Ascending aorta (tissue), 2 donors: Measurements from ENCODE around the gene FHOD3. TPM values are rescaled to one million over a fixed set of nuclear protein-coding genes. Genes with fewer than 3 reads are reported as not detected.
A peak's percentile ranks its signal among the peaks of the same experiment; 100 is the strongest.

Source experiments
- DNase-seq, 2 donors: peaks; one replicate each; pipeline ENCODE4 v3.0.0-alpha.2; 2019; ENCODE audit warnings: low spot score in 2 of 2
- H3K27ac ChIP-seq, 2 donors: fragments of 200-600 bp; sonication (generic); one replicate each; pipeline ENCODE4 v1.5.1; 2016 to 2017; ENCODE audit warnings: mild to moderate bottlenecking in 1 of 2
- H3K27me3 ChIP-seq: fragments of 200-600 bp; sonication (generic); one replicate; pipeline ENCODE4 v1.5.1; 2017
- H3K36me3 ChIP-seq, 2 donors: fragments of 200-600 bp; sonication (generic); one replicate each; pipeline ENCODE4 v1.5.1; 2016
- H3K4me1 ChIP-seq, 2 donors: fragments of 200-600 bp; sonication (generic); one replicate each; pipeline ENCODE4 v1.5.1; 2016 to 2017; ENCODE audit warnings: mild to moderate bottlenecking in 1 of 2
- H3K4me3 ChIP-seq, 2 donors: fragments of 200-600 bp; sonication (generic); one replicate each; pipeline ENCODE4 v1.5.1; 2016 to 2017; ENCODE audit warnings: mild to moderate bottlenecking in 1 of 2
- H3K9me3 ChIP-seq, 2 donors: fragments of 200-600 bp; sonication (generic); one replicate each; pipeline ENCODE4 v1.5.1; 2016
- intact Hi-C: fragments of 100-400 bp; cut with DNase I; formaldehyde crosslinking; loops from one replicate; pipeline ENCODE4 v1.15.1; 2023
- total RNA-seq: library from RNA; depleted of rRNA; stranded (reverse); fragments of >200 nt; gene quantifications from one replicate; pipeline ENCODE4 v1.1.0, GENCODE V29; 2016
- TF ChIP-seq, protein P1 (sequence below), 3 experiments: fragments of 200-600 bp in 2 of 3; fragments of 450-650 bp in 1 of 3; sonication (generic) in 2 of 3; IDR thresholded peaks; one replicate each; pipeline ENCODE4 v1.5.1; 2016 to 2019; ENCODE audit warnings: antibody characterized with exemption in 3 of 3, mild to moderate bottlenecking in 1 of 3, moderate library complexity in 1 of 3

The FHOD3 gene
- total RNA-seq, 1 donor from 2014 or later = 12.7 TPM

DNA sequence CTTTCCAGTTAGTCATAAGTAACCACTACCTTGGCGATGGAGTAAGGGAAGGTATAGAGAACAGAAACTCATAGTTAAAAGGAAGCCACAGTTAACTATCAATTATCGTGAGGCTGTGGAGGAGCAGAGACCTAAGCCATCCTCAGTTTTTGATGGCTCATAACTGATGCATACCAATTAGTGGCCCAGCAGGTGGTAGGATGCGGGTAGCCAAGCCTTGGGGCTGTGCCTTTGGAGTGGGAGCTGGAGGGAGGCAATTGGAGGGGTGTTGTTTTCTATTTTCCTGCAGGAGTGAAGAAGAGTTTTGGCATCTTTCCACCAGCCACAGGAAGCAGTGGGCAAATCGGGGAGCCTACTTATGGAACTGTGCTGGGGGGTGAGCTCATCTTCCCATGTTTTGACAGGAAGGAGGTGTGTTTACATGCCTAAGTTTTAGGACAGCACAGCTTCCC is 336.5 kb downstream of the FHOD3 start:
- H3K4me1 ChIP-seq = peaks cover 0 to 6% of the 10 kb centered on the region in 2 donors
- intact Hi-C loops = no loop called here
- no peak for DNase-seq
- TF ChIP-seq, protein P1, sequence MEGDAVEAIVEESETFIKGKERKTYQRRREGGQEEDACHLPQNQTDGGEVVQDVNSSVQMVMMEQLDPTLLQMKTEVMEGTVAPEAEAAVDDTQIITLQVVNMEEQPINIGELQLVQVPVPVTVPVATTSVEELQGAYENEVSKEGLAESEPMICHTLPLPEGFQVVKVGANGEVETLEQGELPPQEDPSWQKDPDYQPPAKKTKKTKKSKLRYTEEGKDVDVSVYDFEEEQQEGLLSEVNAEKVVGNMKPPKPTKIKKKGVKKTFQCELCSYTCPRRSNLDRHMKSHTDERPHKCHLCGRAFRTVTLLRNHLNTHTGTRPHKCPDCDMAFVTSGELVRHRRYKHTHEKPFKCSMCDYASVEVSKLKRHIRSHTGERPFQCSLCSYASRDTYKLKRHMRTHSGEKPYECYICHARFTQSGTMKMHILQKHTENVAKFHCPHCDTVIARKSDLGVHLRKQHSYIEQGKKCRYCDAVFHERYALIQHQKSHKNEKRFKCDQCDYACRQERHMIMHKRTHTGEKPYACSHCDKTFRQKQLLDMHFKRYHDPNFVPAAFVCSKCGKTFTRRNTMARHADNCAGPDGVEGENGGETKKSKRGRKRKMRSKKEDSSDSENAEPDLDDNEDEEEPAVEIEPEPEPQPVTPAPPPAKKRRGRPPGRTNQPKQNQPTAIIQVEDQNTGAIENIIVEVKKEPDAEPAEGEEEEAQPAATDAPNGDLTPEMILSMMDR (IDR thresholded peaks at IDR 0.05) = no peak
- H3K9me3 ChIP-seq = no peaks in the 10 kb centered on the region
- H3K4me3 ChIP-seq = no peak overlapping the region
- no peaks in the 10 kb centered on the region for H3K27me3 ChIP-seq
- no peak overlapping the region for H3K27ac ChIP-seq
- no peaks in the 10 kb centered on the region for H3K36me3 ChIP-seq

DNA sequence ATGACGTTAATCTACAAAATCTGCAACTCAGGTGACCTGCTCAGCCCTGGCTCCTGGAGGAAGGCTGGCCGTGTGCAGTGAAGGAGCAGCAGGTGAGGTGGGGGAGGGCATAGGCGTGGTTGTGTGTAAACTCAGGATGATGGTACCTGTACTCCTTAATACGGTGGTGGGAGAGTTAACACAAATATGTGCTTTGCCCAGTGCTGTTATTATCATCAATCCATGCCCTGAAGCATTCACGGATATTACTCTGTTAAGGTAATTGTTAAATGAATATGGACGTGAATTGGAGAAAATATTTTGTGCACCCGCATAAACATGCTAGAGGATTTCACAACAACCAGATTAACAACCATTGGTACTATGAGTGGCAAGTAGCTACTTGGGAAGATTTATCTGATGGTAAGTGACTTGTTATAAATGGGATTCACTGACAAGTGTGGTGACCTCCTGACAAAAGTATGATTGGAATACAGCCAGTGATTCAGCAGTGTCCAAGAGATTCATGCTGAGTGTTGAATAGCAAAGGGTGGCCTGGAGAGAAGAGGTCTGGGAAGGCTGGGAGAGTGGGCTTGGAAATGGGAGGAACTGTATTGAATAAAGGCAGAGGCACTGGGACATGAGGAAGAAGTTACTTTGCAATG is 337.2 kb downstream of the FHOD3 start:
- DNase-seq = no peak
- TF ChIP-seq, protein P1 (IDR thresholded peaks at IDR 0.05) = no peak
- Histone ChIP-seq H3K9me3 (no peaks in the 10 kb centered on the region), H3K36me3 (no peaks in the 10 kb centered on the region), H3K27ac (no peak overlapping the region), H3K27me3 (no peaks in the 10 kb centered on the region), H3K4me3 (no peak overlapping the region), H3K4me1 (peaks cover 0 to under 1% of the 10 kb centered on the region in 2 donors)
- intact Hi-C loops = no loop called here

DNA sequence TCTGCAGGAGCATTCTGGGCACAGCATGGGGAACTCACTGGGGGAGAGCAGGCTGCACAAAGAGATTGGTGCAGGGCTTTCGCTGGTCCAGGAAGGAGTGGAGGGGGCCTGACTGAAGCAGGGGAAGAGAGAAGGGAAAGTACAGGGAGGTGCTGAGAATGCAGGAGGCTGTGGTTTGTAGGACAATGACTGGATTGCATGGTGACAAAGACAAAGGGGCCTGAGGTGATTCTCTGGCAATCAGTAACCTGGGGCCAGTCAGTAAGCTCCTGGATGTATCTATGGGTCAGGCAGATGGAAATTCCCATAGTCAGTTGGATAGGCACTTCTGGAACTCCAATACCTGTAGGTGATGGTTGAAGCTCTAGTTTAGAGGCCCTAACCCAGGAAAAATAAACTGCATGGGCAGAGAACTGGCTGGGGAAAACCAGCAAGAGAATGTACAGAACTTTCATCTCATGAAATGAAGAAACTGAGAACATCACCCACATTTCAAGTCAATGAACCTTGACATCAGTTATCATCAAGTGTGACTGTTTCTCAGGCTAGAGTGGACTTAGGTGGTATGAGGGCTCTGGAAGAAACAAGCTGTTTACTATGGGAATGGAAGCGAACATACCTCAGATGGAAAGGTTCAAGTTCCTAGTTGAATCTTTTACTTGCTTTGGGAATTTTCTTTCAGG is 338.0 kb downstream of the FHOD3 start:
- DNase-seq = no peak
- intact Hi-C loops = no loop called here
- no peak overlapping the region for H3K4me3 ChIP-seq

DNA sequence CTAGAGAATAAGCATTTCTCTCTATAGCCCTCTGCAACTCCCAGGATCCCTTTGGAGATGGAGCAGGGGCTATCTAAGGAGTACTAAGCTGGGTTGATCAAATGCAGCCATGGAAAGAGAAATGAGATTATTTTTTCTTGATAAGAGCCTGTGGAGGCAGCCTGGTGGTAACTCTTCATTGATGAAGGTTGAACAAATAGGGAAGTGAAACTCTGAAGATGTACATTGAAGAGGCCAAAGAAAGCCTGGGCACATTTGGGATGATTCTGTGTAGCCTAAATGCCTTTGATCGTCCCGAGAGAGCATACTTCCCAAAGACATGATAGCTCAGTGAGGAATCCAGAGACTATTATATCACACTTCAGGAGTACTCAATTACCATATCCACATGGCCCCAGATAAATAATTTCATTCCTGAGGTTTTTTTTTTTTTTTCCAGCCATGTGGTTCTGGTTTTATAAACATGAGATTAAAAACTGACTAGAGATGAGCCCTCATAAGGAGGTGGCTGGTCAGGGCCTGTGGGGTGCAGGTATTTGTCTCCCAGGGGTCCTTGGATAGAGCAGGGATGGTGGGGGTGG is 338.8 kb downstream of the FHOD3 start:
- H3K9me3 ChIP-seq = no peaks in the 10 kb centered on the region
- no peak for DNase-seq
- H3K27me3 ChIP-seq = no peaks in the 10 kb centered on the region
- no peak overlapping the region for H3K4me3 ChIP-seq
- H3K27ac ChIP-seq = no peak overlapping the region
- TF ChIP-seq, protein P1 (IDR thresholded peaks at IDR 0.05) = no peak
- H3K36me3 ChIP-seq = no peaks in the 10 kb centered on the region
- H3K4me1 ChIP-seq = peaks cover 0 to 2% of the 10 kb centered on the region in 2 donors
- intact Hi-C loops = no loop called here

More for the DNA sequence above, 338.0 kb downstream of the FHOD3 start:
- no peaks in the 10 kb centered on the region for H3K9me3 ChIP-seq
- peaks cover 0 to 2% of the 10 kb centered on the region in 2 donors for H3K4me1 ChIP-seq
- H3K27me3 ChIP-seq = no peaks in the 10 kb centered on the region
- H3K27ac ChIP-seq = no peak overlapping the region
- TF ChIP-seq, protein P1 (IDR thresholded peaks at IDR 0.05) = no peak
- H3K36me3 ChIP-seq = no peaks in the 10 kb centered on the region

DNA sequence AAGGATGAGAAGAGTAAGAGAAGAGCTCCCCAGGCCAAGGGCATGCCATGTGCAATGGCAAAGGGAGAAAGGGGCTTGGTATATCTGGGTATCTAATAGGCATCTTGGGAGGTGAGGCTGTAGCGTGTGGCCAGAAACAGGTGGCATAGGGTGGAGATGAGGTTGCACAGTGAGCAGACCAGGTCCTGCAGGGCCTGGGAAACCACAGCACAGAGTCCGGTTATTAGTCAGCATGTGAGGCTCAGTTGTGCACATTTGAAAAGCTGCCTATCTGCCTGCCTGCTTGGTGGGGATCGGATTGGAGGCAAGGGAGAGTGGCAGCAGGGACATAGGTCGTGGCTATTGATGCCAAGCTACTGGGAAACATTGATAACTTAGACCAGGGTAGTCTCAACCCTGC is 340.7 kb downstream of the FHOD3 start:
- intact Hi-C loops = no loop called here
- no peak for DNase-seq

More for the DNA sequence above, 340.7 kb downstream of the FHOD3 start:
- TF ChIP-seq, protein P1 (IDR thresholded peaks at IDR 0.05) = no peak
- H3K36me3 ChIP-seq = no peaks in the 10 kb centered on the region
- H3K9me3 ChIP-seq = no peaks in the 10 kb centered on the region
- H3K27me3 ChIP-seq = no peaks in the 10 kb centered on the region
- H3K4me1 ChIP-seq = peaks cover 0 to 2% of the 10 kb centered on the region in 2 donors
- H3K4me3 ChIP-seq = no peak overlapping the region
- peak overlapping the region in 1 of 2 donors; percentile 36 for H3K27ac ChIP-seq
